Hippocampal formation (tissue), 2 donors: Measurements from ENCODE around the gene CDH4.
"Not testable (repeated sequence)": the region's sequence is repeated elsewhere in the genome, so short reads cannot be mapped to it uniquely, and the experiment has no call there.

Experiments used
- DNase-seq, 2 donors: peaks; one replicate each; lab custom pipeline; 2025; lab: John Stamatoyannopoulos, UW

CDH4 gene

DNA sequence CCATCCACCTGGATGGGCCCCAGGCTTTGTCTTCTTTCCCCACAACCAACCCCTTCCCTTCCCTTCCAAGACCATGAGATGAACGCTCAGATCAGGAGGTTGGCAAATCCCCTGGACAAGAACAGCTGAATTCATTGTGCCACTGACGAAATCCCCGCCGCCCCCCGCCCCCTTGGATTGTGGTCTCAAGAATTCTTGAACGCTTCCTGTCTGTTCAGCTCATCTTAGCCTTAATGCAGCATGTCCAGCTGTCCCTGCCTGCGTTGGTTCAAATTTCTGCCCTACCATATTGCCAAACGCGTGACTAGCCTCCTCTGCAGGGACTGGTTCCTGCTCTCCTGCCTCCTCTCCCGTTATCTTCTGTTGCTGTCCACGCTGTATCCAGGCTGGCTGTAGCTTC is 133.2 kb downstream of the CDH4 start:
- DNase-seq, result no peak

DNA sequence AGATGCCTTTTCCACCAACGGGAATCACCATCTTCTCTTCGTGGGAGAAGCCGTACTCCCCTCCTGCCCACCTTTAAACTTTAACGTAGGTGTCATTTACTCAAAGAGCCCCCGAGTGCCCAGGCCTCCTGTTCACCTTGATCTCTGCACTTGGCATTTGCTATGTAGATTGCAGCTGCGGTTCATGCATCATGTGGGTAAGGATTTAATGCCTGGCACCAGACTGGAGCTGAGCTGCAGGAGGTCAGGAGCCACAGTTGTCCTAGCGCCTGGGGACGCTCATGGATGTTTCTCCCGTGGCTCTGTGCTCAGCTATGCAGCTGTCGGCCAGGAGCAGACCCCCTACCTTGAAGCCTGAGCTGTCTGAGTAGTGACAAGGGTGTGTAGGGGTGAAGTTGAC is 133.7 kb downstream of the CDH4 start:
- DNase-seq, result no peak

DNA sequence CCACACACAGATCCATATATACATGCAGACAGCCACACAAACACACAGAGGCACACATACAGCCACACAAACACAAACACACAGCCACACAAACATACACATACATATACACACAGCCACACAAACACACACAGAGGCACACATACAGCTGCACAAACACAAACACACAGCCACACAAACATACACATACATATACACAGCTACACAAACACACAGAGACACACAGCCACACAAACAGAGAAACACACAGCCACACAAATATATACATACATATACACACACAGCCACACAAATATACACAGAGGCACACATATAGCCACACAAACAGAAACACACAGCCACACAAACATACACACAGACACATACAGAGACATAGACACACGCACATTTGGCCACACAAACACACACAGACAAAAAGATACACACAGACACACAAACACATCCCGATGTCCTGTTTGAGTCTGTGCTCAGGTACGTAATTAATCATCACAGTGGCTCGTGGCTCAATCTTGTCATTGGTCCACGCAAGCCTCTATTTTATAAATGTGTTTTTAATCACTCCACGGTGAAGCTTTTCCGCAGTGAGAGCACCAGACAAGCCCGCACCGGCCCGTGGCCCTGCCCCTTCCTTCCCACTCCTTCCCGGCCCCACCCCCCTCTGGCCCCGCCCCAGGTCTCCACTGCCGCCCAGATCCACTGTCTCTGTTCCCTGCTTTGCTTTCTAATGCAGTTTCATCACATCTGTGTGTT is 135.3 kb downstream of the CDH4 start:
- DNase-seq, result peak in 1 of 2 donors; percentile 11

DNA sequence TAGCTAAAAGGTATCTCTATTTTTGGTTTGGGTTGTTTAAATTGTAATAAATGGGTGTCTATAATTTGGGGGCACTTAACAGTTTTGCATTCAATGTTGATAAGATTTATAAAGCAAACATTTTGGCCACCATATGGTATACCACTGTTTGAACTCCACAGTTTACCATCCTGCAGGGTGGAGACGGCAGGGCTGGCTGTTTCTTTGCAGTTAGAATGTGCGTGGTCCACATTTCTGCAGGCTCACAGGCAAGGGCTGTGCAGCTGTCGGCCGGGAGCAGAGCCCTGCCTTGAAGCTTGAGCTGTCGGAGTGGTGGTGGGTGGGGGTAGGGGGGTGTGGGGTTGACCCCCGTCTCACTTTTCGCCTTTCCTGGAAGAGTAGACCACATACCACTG is 135.9 kb downstream of the CDH4 start:
- DNase-seq, result no peak

DNA sequence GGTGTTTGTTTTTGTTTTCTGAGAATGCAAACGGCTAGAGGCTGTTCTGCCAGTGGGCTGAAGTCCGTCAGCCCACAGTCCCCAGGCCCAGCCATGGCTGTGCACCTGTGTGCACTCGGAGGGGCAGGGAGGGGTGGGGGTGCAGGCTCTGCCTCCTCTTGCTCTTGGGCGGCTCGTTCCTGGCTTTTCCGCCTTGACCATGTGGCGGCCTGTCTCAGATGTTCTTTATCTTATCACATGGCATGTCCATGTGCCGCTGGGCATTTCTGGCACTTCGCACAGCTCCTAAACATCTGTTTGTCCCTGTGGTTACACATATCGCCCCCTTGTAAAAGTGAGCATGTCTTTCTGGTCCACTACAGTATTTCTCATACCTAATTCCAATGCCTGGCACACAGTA is 137.0 kb downstream of the CDH4 start:
- DNase-seq, result no peak

DNA sequence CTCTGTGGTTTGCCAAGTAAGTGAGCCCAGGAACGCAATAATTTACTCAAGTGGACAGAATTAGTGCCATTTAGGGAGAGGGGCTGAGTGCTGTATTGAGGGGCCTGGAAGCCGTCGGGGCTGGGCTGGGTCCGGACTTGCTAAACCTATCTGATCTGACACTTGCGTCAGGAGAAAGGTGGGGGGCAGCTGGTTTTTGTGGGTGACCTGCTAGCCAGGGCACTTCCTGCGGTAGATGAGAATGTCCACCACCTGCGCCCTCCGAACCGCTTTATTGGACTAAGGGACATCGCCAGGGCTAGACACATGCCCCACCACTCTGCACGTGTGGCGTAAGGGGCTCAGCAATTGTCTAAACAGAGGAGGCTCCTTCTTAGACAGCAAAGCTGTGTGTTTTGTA is 139.1 kb downstream of the CDH4 start:
- no peak for DNase-seq

DNA sequence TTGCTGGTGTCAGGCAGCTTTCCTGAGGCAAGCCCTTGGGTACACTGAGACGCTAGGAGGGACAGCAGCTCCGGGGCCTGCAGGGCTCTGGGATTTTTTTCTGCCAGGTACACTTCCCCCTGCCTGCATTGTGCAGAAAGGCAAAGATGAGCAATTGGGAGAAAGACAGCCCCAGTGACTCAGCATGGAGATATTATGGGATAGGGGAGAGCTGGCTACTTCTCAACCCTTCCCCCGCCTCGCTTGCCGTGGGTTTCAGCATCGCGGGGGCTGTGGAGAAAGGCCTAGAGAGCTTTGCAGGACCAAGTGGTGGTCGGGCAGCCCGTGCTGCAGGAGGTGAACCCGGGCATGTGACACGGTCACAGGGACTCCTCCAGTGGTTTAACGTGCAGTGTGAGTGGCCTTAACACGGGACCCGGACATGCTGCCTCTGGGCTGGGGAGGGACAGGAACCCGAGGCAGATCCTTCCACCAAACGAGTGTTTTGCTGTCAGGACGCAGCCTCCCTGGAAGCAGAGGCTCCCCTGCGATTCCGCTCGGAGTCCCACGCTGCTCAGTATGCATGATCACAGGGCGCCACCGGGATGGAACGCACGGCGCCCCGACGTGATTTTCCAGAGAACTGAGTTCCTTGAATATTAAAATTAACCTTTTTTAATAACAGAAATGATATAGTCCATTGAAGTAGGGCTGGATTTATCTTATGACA is 139.9 kb downstream of the CDH4 start:
- no peak for DNase-seq

DNA sequence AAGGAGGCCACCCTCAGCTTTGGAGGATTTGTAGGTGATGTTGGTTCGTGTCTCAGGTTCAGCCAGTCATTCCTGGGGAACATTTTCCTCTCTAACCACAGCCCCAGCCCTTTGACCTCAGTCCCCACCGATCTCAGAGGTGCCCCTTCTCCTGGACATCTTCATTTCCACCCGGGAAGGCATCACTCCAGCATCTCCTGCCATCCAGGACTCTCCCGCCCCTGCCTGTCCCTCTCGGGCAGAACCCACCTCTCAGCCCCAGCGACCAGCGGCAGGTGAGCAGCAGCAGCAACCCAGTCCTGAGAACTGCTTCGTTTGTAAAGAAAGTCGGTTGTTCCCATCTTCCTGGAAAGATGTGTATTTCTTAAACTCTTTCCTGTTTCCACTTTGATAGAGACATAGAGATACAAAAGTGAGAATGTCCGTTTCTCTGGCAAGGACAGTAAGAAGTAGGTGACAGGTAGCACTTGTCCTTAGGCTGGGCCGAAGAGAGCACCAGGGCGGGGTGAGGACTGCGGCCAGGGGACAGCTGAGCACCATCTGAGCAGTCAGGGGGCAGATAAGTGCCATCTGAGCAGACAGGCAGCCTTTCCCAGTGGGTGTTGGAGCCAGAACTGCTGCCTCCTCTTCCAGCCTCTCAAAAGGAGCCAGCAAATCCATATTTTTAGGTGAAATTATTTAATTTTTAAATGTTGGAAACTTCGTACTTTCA is 142.2 kb downstream of the CDH4 start:
- DNase-seq, result no peak

DNA sequence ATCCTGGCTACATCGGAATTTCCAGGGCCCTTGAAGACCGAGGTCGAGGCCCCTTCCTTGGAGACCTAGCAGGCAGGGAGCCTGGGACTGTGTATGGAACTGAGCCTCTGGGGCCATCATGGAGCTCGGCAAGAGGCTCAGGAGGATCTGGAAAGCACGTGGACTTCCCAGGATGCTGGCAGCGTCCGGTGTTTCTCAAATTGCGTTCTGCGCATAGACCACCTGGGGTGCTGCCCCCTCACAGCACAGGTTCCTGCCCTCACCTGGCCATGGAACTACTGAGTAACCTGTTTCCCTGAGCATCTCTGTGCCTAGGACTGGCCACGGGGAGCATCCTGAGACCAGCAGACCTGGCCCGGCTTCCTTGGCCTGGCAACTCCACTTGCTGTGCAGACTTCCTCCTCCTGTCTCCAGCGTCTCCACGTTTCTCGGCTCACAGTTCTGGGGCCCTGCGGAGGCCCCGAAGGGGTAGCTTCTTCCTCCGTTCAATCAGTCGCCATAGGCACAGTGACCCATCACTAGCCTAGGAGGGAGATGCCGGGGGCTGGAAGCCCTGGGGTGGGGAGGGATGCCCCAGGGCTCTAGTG is 144.3 kb downstream of the CDH4 start:
- no peak for DNase-seq

DNA sequence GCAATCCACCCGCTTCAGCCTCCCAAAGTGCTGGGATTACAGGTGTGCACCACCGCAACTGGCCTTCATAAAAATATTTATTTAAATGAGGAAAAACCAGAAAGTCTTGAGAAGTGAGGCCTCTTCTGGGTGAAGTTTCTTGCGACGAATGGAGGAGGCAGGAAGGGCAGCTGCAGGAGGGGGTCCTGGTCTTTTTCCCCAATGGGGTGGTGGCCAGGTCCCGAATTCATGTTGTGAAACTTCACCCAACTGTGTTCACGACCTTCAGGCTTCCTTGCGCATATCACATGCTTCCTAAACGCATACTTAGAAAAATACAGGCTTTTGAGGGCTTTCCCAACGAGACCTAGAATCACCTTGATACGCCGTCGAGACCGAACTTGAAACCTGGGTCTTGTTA is 145.1 kb downstream of the CDH4 start:
- DNase-seq, result no peak

DNA sequence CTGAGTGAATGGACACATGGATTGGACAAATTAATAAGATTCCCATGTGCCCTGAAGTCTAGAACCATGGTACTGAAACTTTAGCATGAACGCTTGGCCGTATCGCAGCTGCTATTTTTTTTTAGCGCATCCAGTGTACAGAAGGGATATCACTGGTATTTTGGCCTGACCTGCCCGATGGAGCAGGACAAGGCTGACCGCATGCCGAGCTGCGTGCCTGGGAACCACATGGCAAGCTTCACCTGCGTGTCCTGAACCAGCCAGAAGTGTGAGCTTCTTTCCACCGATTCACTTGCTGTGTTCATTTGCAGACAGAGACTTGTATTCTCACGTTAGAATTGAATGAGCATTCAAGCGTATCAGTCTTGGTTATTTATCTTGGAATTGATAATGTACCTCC is 145.7 kb downstream of the CDH4 start:
- no peak for DNase-seq

DNA sequence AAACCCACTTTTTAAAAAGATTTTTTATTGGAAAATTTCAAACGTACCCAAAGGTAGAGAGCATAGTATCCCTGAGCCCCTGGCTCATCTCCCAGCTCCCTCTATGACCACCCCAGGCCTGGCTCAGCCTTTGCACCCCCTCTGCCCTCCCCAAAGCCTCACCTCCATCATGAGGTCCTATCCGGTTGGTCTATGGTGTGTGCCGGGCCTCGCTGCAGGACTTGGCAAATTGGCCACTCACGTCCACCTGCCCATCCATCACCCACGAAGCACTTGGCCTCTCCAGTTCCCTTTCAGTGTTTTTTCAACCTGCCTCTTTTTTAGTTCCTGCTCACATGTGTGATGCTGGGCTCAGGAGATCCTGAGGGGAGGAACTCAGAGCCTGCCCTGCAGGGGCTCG is 147.4 kb downstream of the CDH4 start:
- DNase-seq, result no peak

DNA sequence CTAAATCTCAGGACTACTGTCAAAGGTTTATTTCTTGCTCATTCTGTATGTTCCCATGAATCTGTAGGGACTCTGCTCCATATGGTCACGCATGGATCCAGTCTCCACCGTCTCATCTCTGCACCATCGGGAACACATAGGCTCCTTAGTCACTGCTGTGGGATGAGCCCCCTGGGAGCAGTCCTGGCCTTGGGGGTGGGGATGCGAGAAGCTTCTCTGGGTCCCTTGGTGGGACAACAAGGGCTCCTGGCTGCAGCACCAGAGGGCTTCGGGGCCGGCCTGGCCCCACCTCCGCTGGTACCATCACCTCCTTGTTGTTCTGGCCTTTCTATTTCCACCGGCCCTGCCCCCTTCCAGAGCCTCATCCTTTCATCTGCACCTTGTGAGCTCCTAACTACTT is 148.4 kb downstream of the CDH4 start:
- no peak for DNase-seq

DNA sequence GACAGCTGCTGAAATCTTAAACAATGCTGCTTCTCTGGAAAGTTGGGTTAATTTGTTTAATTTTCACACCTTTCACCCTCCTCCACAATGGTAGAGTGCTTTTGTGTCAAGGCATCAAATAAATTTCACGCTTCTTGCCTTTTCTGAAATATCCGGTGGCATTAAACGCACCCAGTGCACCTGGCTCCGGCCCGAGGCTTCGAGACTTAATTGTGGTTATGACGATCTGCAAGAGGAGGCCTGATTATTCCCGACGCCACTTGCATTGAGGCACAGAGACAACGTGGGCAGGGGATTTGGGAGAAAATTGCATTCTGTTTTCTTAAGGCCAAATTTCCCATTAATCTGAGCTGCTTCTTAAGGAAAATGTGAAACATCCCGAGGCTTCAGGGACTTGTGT is 152.2 kb downstream of the CDH4 start:
- DNase-seq, result no peak

DNA sequence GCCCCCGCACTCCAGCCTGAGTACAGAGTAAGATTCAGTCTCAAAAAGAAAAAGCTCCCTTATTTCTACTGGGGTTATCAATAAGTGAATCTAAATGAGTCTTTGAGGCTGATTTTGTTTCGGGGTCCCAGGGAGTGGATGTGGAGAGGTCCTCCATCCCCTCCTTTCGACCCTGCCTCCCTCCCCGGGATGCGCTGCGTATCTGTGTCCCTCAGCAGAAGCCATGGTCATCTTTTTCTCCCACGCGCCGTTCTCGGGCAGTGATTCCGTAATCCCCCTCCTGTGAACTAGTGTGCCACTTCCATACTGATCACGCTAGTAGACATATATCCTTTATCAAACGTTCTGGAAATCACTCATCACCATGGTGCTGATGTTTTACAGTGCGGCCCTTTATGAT is 152.9 kb downstream of the CDH4 start:
- DNase-seq, result no peak

DNA sequence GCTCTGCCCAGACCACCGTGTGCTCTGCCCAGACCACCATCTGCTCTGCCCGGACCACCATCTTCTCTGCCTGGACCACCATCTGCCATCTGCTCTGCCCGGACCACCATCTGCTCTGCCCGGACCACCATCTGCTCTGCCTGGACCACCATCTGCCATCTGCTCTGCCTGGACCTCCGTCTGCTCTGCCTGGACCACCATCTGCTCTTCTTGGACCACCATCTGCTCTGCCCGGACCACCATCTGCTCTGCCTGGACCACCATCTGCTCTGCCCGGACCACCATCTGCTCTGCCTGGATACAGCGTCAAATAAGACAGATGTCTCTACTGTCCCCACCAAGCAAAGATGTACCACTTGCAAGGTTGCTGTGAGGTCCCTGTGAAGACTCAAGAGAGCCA is 154.7 kb downstream of the CDH4 start:
- DNase-seq, result not testable (repeated sequence)

DNA sequence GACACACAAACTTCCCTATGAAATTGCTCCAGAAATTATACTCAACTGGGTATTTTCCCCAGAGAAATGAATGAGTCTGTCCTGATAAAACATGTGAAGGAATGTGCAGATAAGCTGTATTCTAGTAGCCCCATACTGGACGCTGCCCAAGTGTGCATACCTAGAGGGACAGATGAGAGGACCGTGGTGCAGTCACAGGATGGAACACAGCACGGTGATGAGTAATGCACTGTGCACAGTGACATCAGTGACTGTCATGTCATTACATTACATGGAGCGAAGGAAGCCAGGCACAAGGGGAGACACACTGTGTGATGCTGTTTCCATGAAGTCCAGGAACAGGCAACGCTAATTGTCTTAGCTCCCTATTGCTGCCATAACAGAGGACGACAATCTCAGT is 155.5 kb downstream of the CDH4 start:
- no peak for DNase-seq

DNA sequence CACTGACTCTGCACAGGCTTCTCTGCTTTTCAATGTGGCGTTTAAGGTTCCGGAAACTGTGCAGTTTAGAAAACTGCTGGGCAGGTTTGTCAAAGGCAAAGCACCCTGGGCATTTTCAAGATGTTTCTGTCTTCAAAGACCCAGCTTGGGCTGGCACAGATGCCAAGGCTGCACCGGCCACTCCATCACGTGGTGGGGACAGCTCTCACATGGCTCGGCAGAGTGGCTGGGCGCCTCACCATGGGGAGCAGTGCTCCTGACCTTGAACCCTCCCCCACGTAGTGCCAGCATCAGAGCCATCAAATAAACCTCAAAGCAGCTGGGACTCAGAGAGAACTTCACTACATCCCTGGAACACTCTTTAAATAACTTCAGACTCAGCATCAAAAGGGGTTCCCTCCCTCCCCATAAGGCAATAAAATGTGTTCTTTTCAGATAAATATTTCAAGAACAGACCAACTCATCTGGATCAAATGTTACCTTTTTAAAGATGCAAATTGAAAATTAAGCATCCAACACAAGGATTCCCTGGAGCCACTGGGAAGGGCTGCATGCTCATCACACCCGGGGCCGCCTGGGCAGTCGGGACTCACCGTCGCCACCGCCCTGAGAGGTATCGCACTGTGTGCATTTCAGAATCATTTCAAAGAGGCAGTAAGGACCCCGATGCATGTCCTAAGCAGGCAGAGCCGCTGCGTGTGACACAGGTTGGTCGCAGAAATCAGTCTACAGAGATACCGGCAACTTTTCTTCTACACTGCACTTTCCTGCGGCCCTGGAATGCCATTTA is 157.1 kb downstream of the CDH4 start:
- DNase-seq, result no peak

DNA sequence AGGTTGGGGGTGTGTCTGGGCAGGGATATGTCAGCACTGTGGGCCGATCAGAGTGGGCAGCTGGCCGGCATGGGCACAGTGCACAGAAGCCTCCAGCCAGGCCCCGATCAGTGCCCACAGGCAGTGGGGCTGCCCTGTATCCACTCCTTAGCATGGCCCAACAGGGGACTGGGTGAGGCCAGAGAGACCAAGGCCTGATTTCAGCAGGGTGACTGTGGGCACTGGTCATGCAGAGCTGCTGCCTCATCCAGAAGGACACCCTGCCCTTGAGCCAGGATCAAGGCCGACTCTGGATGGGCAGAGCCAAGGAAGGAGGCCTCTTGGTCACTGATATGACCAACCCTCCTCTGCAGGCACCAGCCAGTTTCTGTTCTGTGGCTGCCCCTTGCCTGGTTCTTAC is 159.7 kb downstream of the CDH4 start:
- DNase-seq, result no peak

DNA sequence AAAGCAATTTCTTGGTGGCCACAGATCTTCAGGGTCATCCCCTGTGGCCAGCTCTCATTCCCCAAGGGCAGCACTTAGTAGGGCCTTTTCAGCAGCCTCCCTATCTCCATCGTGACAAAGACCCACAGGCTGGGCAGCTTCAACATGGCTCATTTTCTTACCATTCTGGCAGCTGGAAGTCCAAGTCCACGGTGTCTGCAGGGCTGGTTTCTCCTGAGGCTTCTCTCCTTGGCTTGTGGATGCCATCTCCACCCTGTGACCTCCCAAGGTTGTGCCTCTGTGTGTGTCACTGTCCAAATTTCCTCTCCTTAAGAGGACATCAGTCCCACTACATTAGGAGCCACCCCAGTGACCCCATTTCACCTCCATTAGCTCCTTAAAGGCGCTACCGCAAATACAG is 161.7 kb downstream of the CDH4 start:
- DNase-seq, result no peak

DNA sequence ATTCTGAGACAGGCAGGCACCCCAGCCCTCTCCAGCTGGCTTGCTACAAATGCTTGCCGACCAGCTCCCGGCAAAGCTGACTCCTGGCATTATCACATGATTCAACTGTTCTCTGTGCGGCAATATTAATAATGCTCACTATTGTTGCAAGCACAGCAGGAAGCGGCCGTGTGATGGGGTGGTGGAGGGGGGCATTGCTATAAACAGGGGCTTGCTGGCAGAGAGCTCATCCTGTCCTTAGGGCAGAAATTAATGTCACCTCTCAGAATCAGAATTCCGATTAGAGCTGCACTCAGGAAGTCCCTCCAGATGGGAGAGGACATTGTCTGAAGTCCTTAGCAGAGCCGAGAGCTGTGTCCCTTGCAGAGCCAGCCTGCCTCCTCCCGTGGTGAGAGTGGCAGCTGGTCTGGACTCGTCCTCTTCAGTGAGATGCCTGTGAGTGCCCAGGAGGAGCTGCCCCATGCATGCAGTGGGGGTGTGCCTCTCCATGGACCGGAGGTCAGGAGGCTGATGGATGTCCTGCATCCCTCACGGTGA is 162.5 kb downstream of the CDH4 start:
- DNase-seq, result peak in 1 of 2 donors; percentile 86

DNA sequence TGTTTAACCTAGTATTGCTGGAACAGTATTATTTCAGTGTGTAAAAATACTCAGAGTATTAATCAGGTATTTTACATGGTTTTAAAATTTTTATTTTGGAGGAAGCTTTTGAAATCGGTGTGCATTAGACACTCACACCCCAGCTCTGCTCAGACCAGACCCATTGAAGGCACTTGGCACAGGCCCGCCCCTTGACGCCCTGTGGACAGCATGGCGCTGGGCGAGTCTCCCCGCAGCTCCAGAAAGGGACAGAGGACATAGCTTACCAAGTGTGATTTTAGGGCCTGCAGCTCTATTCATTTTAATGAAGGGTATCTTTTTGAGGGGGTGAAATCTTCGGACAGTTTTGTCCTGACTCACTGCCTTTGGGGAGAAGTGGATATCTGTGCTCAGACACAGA is 164.5 kb downstream of the CDH4 start:
- no peak for DNase-seq
